Activated CD4-positive, alpha-beta T cell treated with anti-CD3 and anti-CD28 coated beads, Interleukin-2, Interleukin-4, amounts not matched to agents 100 ng/mL and 50 ng/mL, durations not matched to agents 16 hours and 8 hours (primary cell): ENCODE results near the gene OR10K2.
"Not testable (repeated sequence)": the region's sequence is repeated elsewhere in the genome, so short reads cannot be mapped to it uniquely, and the experiment has no call there.

Experiments
- DNase-seq: peaks from one replicate; pipeline ENCODE4 v3.0.0-alpha.2; 2020; ENCODE audit warnings: low spot score

The OR10K2 gene

DNA sequence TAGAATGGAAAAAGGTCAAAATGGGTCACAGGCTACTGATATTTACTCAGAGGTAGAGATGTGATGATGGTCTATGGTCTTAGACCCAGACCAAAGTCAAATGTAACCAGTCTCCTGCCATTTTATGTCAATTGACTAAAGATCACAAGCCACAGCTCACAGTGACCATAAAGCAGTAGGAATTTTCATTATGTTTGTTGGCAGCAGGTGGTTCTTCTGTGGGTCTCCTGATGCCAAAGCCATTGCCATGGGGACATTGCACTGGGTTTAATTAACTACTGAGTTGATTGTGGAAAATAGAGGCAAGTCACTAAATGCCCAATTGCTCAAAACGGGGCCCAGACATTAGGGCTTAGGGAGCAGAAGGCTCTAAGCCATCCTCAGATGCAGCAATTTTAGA is at the start of gene OR10K2:
OR10K2 (minus strand) TSS at position 101 of the 400 bp plus-strand sequence. CDS start 5,371 bp downstream, outside the sequence.
- no peak for DNase-seq

DNA sequence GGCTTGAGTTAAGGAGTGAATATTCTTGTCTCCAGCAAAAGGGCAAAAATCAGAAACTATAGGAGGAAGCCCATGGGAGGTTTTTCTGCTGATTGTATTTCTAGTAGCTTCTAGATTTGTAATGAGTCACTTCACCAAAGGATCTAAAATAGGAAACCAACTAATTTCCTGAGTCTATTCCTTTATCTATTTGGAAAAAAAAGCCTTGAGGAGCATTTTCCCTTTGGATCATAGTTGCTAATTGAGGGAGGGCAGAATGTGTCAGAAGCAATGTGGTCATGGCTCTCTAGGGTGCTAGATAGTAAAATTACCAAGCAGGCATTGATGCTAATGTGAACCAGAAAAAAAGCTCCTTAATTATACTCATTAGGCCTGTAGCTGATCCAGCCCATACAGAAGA is 45.9 kb upstream of the OR10K2 start, which contains the start of gene OR10R2:
OR10R2 (plus strand) TSS at position 301 of the 400 bp plus-strand sequence. CDS start 106 bp downstream, outside the sequence.
- DNase-seq = no peak

DNA sequence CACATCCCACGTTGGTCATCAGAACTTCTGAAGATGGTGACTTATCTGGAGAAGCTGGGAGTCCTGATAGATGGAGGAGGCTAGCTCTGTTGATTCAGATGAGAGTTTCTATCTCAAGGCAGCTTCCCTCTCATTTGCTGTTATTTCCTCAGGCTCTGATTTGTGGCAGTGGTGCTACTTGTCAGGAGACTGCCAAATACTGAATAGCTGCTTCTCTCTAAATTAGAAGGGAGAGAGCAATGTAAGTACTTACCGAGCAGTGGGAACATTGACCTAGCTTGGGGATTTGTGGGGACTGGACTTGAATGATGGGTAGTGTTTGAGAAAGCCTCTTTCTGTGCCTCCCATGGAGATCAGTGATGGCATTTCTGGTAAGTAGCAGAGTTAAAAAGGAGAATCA is 35.5 kb upstream of the OR10K2 start, which contains the start of gene OR10K1:
OR10K1 (plus strand) TSS at position 301 of the 400 bp plus-strand sequence. CDS start 3,728 bp downstream, outside the sequence.
- DNase-seq = no peak

DNA sequence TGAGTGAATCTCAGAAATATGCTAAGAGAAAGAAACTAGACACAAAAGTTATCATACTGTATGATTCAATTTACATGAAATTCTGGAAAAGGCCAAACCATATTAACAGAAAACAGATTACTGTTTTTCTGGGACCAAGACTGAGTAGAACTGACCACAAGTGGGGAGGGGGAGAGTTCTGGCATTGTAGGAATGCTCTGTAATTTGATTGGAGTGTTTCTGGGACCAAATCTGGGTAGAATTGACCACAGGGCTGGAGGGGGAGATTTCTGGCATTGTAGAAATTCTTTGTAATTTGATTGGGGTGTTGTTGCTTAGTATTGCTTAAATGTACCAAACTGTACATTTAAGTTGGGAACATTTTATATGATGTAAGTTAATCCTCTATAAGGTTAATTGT is 32.2 kb upstream of the OR10K2 start:
- DNase-seq = no peak

GRCh38 chr1:158457246-158457645 is 31.2 kb upstream of the OR10K2 start:
- DNase-seq = no peak

- no peak for DNase-seq
Measured at GRCh38 chr1:158454537-158454936, 28.5 kb upstream of the OR10K2 start.

GRCh38 chr1:158445376-158445775 is 19.3 kb upstream of the OR10K2 start:
- DNase-seq = no peak

- DNase-seq = no peak
Measured at GRCh38 chr1:158434741-158435140, 8.7 kb upstream of the OR10K2 start.

DNA sequence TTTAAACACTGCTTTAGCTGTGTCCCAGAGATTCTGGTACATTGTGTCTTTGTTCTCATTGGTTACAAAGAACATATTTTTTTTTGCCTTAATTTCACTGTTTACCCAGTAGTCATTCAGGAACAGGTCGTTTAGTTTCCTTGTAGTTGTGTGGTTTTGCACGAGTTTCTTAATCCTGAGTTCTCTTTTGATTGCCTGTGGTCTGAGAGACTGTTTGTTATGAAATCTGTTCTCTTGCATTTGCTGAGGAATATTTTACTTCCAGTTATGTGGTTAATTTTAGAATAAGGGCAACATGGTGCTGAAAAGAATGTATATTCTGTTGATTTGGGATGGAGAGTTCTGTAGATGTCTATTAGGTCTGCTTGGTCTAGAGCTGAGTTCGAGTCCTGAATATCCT is 4.1 kb upstream of the OR10K2 start:
- not testable (repeated sequence) for DNase-seq

GRCh38 chr1:158425027-158425426 is 1.0 kb downstream of the OR10K2 start:
- no peak for DNase-seq

DNA sequence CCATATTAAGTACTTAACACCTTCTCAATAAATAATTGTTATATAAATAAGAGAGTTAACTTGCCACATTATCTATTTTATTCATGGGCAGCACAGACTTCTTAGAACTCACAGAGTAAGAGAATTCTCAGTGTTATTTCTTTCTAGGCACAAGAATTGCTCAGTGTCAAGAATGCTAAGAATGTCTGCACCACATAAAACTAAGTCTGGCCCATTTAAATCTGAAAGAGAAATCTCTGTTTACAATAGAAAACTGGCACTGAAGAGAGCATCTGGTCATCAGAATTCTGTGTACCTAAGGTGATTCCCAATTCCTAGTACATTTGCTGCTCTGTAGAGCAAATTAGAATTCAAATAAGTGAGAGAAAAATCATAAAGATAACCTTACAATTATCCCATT is 3.8 kb downstream of the OR10K2 start:
- DNase-seq = no peak

DNA sequence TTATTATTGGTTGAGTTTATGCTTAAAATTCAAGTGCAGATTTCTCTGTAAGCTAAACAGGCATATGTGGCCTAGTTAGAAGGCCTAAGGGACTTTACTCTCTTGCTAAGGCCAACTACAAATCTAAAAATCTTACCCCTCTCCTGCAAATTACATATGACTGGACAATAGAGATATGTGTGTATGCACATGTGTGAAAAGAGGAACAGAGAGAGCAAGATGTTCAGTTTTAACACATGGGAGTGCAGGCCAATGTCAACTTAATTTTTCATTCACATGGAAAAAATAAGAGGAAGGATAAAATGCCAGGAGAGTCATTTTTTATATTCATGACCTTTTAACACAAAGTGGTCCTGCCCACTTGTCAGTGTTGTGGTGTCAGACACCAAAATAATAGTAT is 8.5 kb downstream of the OR10K2 start:
- no peak for DNase-seq

- DNase-seq = no peak
Measured at GRCh38 chr1:158414651-158415345, 11.2 kb downstream of the OR10K2 start.

DNA sequence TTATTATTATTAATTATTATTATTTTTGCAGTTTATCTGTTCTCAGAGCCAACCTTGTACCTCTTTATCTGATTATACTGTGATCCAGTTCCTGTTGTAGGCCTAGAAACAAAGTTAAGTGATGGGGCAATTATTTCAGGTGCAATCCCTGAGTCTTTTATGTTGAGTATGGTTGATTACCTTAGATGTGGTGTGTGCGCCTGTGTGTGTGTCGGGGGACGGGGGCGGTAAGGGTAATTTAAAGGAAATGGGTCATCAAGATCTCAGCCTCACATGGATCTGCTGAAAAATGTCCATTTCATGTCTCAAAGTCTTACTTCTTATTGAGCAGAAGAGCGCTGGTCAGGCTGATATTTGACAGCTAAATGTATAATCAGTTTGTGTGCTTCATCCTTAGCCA is 18.9 kb downstream of the OR10K2 start:
- DNase-seq = no peak

- DNase-seq = no peak
Measured at GRCh38 chr1:158400871-158401270, 25.2 kb downstream of the OR10K2 start.

GRCh38 chr1:158398818-158399514 is 27.1 kb downstream of the OR10K2 start, which contains the start of gene OR10T2:
Gene OR10T2 (minus strand): TSS chr1:158399466. CDS start chr1:158399466, 0 bp downstream.
- no peak for DNase-seq

DNA sequence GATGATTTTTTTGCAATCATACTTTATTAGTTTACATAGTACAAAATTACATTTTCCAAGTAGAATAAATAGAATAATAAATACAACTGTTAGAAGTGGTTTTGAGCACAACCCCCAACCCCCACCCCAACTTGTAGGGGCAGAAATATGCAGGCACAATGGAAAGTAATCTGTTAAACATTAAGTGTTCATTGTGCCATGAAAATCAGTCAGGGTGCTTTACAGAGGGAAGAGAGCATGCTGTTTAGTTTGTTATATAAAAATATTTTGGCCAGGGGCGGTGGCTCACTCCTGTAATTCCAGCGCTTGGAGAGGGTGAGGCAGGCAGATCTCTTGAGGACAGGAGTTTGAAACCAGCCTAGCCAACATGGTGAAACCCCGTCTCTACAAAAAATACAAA is 29.4 kb downstream of the OR10K2 start:
- DNase-seq = no peak

DNA sequence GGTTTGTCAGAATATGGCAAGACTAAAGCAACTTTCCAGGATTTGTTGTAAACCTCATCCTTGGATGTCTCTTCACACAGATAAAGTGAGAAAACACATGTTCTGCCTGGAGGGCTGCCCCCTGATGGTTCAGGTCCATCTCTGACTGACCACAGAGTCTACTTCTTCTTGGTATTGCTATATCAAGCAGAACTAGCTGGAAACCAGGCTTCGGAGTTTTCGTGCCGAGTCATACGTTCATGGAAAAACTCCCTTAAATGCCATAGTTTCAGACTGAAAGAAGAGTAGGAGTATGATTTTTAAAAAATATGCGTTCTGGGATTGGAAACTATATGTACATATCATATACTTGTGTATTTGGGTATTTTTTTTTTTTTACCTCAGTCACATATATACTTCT is 32.6 kb downstream of the OR10K2 start:
- no peak for DNase-seq

DNA sequence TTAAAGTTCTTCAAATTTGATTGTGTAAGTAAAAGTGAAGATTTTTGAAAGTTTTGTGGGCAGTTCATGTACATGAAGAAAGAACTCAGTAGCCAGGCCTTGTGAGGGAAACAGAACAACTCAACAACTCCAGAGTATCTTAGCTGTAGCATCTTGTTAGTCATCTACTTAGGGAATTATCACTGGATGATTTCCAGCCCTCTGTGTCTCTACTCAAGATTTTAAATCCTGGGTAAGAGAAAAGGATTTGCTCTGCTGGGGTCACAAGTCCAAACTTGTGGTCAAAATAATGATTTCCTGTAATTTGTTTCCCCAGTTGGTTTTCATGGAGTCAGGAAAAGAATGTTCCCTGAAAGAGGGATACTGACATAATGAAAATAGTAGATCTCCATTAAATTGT is 34.9 kb downstream of the OR10K2 start:
- no peak for DNase-seq

- no peak for DNase-seq
Measured at GRCh38 chr1:158390331-158390730, 35.7 kb downstream of the OR10K2 start.

- no peak for DNase-seq
Measured at GRCh38 chr1:158374860-158375259, 51.2 kb downstream of the OR10K2 start.

GRCh38 chr1:158374101-158374500 is 51.9 kb downstream of the OR10K2 start:
- DNase-seq = not testable (repeated sequence)
